ENCODE data around the gene TSPAN31. TPM values are rescaled to one million over a fixed set of nuclear protein-coding genes. Genes with fewer than 3 reads are reported as not detected.

TSPAN31 gene
- polyA plus RNA-seq, 2 of the 4 experiments (the other 2 are of a cell fraction), result 20.6 to 51.9 TPM

GRCh38 chr12:57771236-57771872 lies 26.5 kb downstream of the TSPAN31 start:
- POLR2A ChIA-PET, result interaction anchor here (0.9 to 1.4 kb wide), 4 partner anchors 10 to 93 kb away, joined by 5 to 6 read pairs (median 5); partner anchors contain the start of gene TSPAN31

GRCh38 chr12:57771873-57772428 lies 27.1 kb downstream of the TSPAN31 start, which contains the start of gene METTL1:
Gene METTL1 (minus strand): TSS chr12:57772105. CDS start chr12:57772083, 22 bp downstream.
- H3K9me3 ChIP-seq, result no peaks in the 10 kb centered on the region
- peaks cover 18% of the 10 kb centered on the region for H3K4me1 ChIP-seq
- 3% methylated on average over 16 of the region's 28 CpGs for WGBS (ENCODE audit: missing lambda C conversion rate)
- H3K4me3 ChIP-seq, result peak within 1 kb of the TSS; percentile 77
- DNase-seq (ENCODE audit: low read depth in 1 of 2, low spot score in 1 of 2) (peak; percentile 96 to 99), ATAC-seq (peak; percentile 79 to 91), FAIRE-seq (no peak)
- ChIA-PET POLR2A (interaction anchor here (0.6 to 1.4 kb wide), 13 partner anchors 9 to 106 kb away, joined by 3 to 9 read pairs (median 4); partner anchors contain the start of genes CDK4, TSFM and TSPAN31), CTCF (interaction anchor here (0.9 to 8.0 kb wide), 6 partner anchors 8 to 189 kb away, joined by 3 to 117 read pairs (median 4); partner anchors contain the start of genes MARCHF9 and TSFM)
- H3K4me2 ChIP-seq, result peak within 1 kb of the TSS; percentile 95
- H3K27ac ChIP-seq, result peak within 1 kb of the TSS; percentile 78 to 94
- no peak for TF ChIP-seq CHD4 (IDR thresholded peaks at IDR 0.05; ENCODE audit: borderline replicate concordance)
- peak; percentile 55; the same call in 1 of the 2 replicates for TF ChIP-seq GATA3 (IDR thresholded peaks at IDR 0.05; ENCODE audit: borderline replicate concordance)
- TF ChIP-seq HOXB5 (CRISPR knock-in tag; IDR thresholded peaks at IDR 0.05), result peak; percentile 38; the same call in 1 of the 2 replicates
- TF ChIP-seq FOSL2 (IDR thresholded peaks at IDR 0.05), result no peak
- peak; percentile 33 for TF ChIP-seq FOSL2 (CRISPR knock-in tag; IDR thresholded peaks at IDR 0.05)
- TF ChIP-seq NFE2L2 (conservative IDR thresholded peaks at IDR 0.05; ENCODE audit: low read length), result no peak
- peak; percentile 94 for TF ChIP-seq KDM5A (IDR thresholded peaks at IDR 0.05)
- peak in 1 of 2 experiments; percentile 17; a peak in 1 of 4 replicates for TF ChIP-seq CEBPB (IDR thresholded peaks at IDR 0.05)
- TF ChIP-seq RAD21 (conservative IDR thresholded peaks at IDR 0.05 in 1 of 2, IDR thresholded peaks at IDR 0.05 in 1 of 2), result no peak
- no peak for TF ChIP-seq CTCF (IDR thresholded peaks at IDR 0.05)
- peak; percentile 50 for TF ChIP-seq USF2 (IDR thresholded peaks at IDR 0.05)
- peak; percentile 88 for TF ChIP-seq POLR2A (IDR thresholded peaks at IDR 0.05; ENCODE audit: low read length)
- TF ChIP-seq BCL3 (IDR thresholded peaks at IDR 0.05), result peak; percentile 96
- no peak for TF ChIP-seq HOXB13 (CRISPR knock-in tag; IDR thresholded peaks at IDR 0.05; ENCODE audit: low read depth)
- TF ChIP-seq PBX3 (IDR thresholded peaks at IDR 0.05), result peak; percentile 57; the same call in 1 of the 2 replicates
- peak; percentile 99 for TF ChIP-seq PHF8 (IDR thresholded peaks at IDR 0.05; ENCODE audit: borderline replicate concordance, low read depth)
- no peak for TF ChIP-seq HDAC2 (IDR thresholded peaks at IDR 0.05)
- TF ChIP-seq HOXA7 (CRISPR knock-in tag; IDR thresholded peaks at IDR 0.05), result no peak
- TF ChIP-seq JUN (IDR thresholded peaks at IDR 0.05), result peak; percentile 80 to 96; a peak in 4 of 5 replicates
- peak; percentile 100 for TF ChIP-seq MAX (IDR thresholded peaks at IDR 0.05)
- no peak for TF ChIP-seq POLR2AphosphoS2 (conservative IDR thresholded peaks at IDR 0.05; ENCODE audit: low read length)
- TF ChIP-seq MAZ (IDR thresholded peaks at IDR 0.05; ENCODE audit: borderline replicate concordance, low read depth, low read length), result peak; percentile 49; the same call in 1 of the 2 replicates
- no peak for TF ChIP-seq CHD2 (IDR thresholded peaks at IDR 0.05; ENCODE audit: low read length, partially characterized antibody)
- TF ChIP-seq NR3C1 (IDR thresholded peaks at IDR 0.05), result no peak
- no peak; the same call in 1 of the 2 replicates for TF ChIP-seq E2F6 (IDR thresholded peaks at IDR 0.05; ENCODE audit: borderline replicate concordance, low read depth)
- no peak for TF ChIP-seq EHF (CRISPR knock-in tag; IDR thresholded peaks at IDR 0.05)
- TF ChIP-seq FOXS1 (CRISPR knock-in tag; IDR thresholded peaks at IDR 0.05), result 0 out of 2 replicates have a peak, but pooled peaks have one; percentile 39
- TF ChIP-seq SREBF2 (IDR thresholded peaks at IDR 0.05), result no peak
- TF ChIP-seq CBX2 (IDR thresholded peaks at IDR 0.05; ENCODE audit: borderline replicate concordance, low read depth), result no peak
- no peak for TF ChIP-seq KDM1A (IDR thresholded peaks at IDR 0.05; ENCODE audit: low read depth)

More at GRCh38 chr12:57771236-57771872, 26.5 kb downstream of the TSPAN31 start:
- peak overlapping the region; percentile 77 for H3K4me3 ChIP-seq
- no peaks in the 10 kb centered on the region for H3K9me3 ChIP-seq
- peaks cover 24% of the 10 kb centered on the region for H3K4me1 ChIP-seq
- WGBS (ENCODE audit: missing lambda C conversion rate), result 2% methylated on average over 16 of the region's 16 CpGs
- peak overlapping the region; percentile 95 for H3K4me2 ChIP-seq
- TF ChIP-seq ESRRA (IDR thresholded peaks at IDR 0.05; ENCODE audit: borderline replicate concordance, low read length) (no peak), ZSCAN20 (CRISPR knock-in tag; IDR thresholded peaks at IDR 0.05) (no peak), FOSB (CRISPR knock-in tag; IDR thresholded peaks at IDR 0.05) (0 out of 2 replicates have a peak, but pooled peaks have one; percentile 56), RNF2 (IDR thresholded peaks at IDR 0.05; ENCODE audit: borderline replicate concordance, low read depth) (no peak), KDM1A (IDR thresholded peaks at IDR 0.05; ENCODE audit: low read depth) (no peak)
- FAIRE-seq (no peak), DNase-seq (ENCODE audit: low read depth in 1 of 2, low spot score in 1 of 2) (peak; percentile 94 to 95), ATAC-seq (peak; percentile 72 to 82)
- peak overlapping the region; percentile 78 to 94 for H3K27ac ChIP-seq
- CTCF ChIA-PET, result interaction anchor here (1.0 to 8.0 kb wide), 5 partner anchors 10 to 16 kb away, joined by 3 to 117 read pairs (median 6); partner anchors contain the start of genes MARCHF9 and TSFM

Measured in A549 (cell line).